A549 (cell line): ENCODE data around the gene PRRX1. TPM values are rescaled to one million over a fixed set of nuclear protein-coding genes. Genes with fewer than 3 reads are reported as not detected.

ENCODE experiments used
- ATAC-seq, 2 experiments: fragments of 200-7000 bp in 1 of 2; fragments of >200 bp in 1 of 2; cut with Nextera tagmentation in 1 of 2; cut with Tn5 transposase in 1 of 2; 3 replicates each; pipeline versions ENCODE4 v1.8.0 to v1.9.1; 2018 to 2020; ENCODE audit warnings: mild to moderate bottlenecking in 1 of 2, moderate library complexity in 1 of 2
- CTCF ChIA-PET: fragments of 300-600 bp; sonication (Branson Sonifier 250); formaldehyde crosslinking; extraction: SDS; loops from one replicate; lab custom pipeline; 2021; ENCODE audit warnings: antibody characterized with exemption, inconsistent platforms; lab: Yijun Ruan, JAX
- POLR2A ChIA-PET: fragments of 350-600 bp; formaldehyde crosslinking; extraction: SDS; loops from one replicate; lab custom pipeline; 2021; ENCODE audit warnings: antibody characterized with exemption, inconsistent platforms; lab: Yijun Ruan, JAX
- DNase-seq, 2 experiments: peaks; one replicate each; pipeline versions ENCODE4 v3.0.0 to v3.0.0-alpha.2; 2011 to 2016; ENCODE audit warnings: low read depth in 1 of 2, low spot score in 1 of 2
- FAIRE-seq: peaks from 2 replicates; lab custom pipeline; 2011; peaks lifted over from hg19 to GRCh38; lab: Jason Lieb, UNC
- H3K27ac ChIP-seq, 2 experiments: fragments of >200 bp; sonication (Bioruptor Twin); formaldehyde crosslinking; 3 replicates each; pipeline ENCODE4 v1.5.1; 2016 to 2017
- H3K4me1 ChIP-seq: fragments of >200 bp; sonication (Bioruptor Twin); formaldehyde crosslinking; 3 replicates; pipeline ENCODE4 v1.6.1; 2016
- H3K4me2 ChIP-seq: fragments of >200 bp; sonication (Bioruptor Twin); formaldehyde crosslinking; 3 replicates; pipeline ENCODE4 v1.6.1; 2016
- H3K4me3 ChIP-seq: fragments of >200 bp; sonication (Bioruptor Twin); formaldehyde crosslinking; 3 replicates; pipeline ENCODE4 v1.5.1; 2016
- H3K9me3 ChIP-seq: fragments of >200 bp; sonication (Bioruptor Twin); formaldehyde crosslinking; 3 replicates; pipeline ENCODE4 v1.6.1; 2016
- CBX2 ChIP-seq: fragments of 200-600 bp; sonication (generic); IDR thresholded peaks from 2 replicates; pipeline ENCODE4 v1.6.1; 2016; ENCODE audit warnings: low read depth, mild to moderate bottlenecking, borderline replicate concordance
- CBX8 ChIP-seq: fragments of 200-600 bp; sonication (generic); IDR thresholded peaks from 2 replicates; pipeline ENCODE4 v1.6.1; 2016
- CEBPB ChIP-seq, 2 experiments: fragments of >200 bp in 1 of 2; sonication (Bioruptor Twin) in 1 of 2; formaldehyde crosslinking in 1 of 2; IDR thresholded peaks; 2 replicates each; pipeline ENCODE4 v1.6.1; 2012 to 2016
- CHD4 ChIP-seq: fragments of 200-600 bp; sonication (generic); IDR thresholded peaks from 2 replicates; pipeline ENCODE4 v1.6.1; 2016; ENCODE audit warnings: antibody characterized with exemption, mild to moderate bottlenecking, borderline replicate concordance
- E2F6 ChIP-seq: IDR thresholded peaks from 2 replicates; pipeline ENCODE4 v1.6.1; 2012; ENCODE audit warnings: low read depth, borderline replicate concordance
- EHF ChIP-seq: fragments of 250-450 bp; sonication (Bioruptor Pico); IDR thresholded peaks from 2 replicates; pipeline ENCODE4 v1.5.0; 2020; ENCODE audit warnings: mild to moderate bottlenecking
- EHMT2 ChIP-seq: fragments of 200-600 bp; sonication (generic); IDR thresholded peaks from 2 replicates; pipeline ENCODE4 v1.6.1; 2016; ENCODE audit warnings: antibody characterized with exemption, low read depth, mild to moderate bottlenecking, moderate library complexity
- EP300 ChIP-seq, 2 experiments: fragments of >200 bp; sonication (Bioruptor Twin); formaldehyde crosslinking; IDR thresholded peaks; 2 replicates in 1 of 2; 3 replicates in 1 of 2; pipeline ENCODE4 v1.6.1; 2016 to 2017
- FOSB ChIP-seq: fragments of 250-450 bp; sonication (Bioruptor Pico); IDR thresholded peaks from 2 replicates; pipeline ENCODE4 v1.5.0; 2020; ENCODE audit warnings: mild to moderate bottlenecking, moderate library complexity
- FOSL2 ChIP-seq, 2 experiments: fragments of 450-650 bp in 1 of 2; fragments of >200 bp in 1 of 2; sonication (Bioruptor Twin) in 1 of 2; formaldehyde crosslinking; IDR thresholded peaks; 2 replicates each; pipeline versions ENCODE4 v1.5.0 to v1.6.1; 2016 to 2020; ENCODE audit warnings: mild to moderate bottlenecking in 1 of 2, moderate library complexity in 1 of 2
- HOXB5 ChIP-seq: fragments of 250-450 bp; sonication (Bioruptor Pico); IDR thresholded peaks from 2 replicates; pipeline ENCODE4 v1.5.0; 2020; ENCODE audit warnings: mild to moderate bottlenecking, moderate library complexity
- JUN ChIP-seq, 2 experiments: fragments of >200 bp; sonication (Bioruptor Twin); formaldehyde crosslinking; IDR thresholded peaks; 2 replicates in 1 of 2; 3 replicates in 1 of 2; pipeline ENCODE4 v1.6.1; 2016 to 2017
- KDM5A ChIP-seq: fragments of 200-600 bp; sonication (generic); IDR thresholded peaks from 2 replicates; pipeline ENCODE4 v1.6.1; 2016; ENCODE audit warnings: antibody characterized with exemption, mild to moderate bottlenecking
- MAZ ChIP-seq: fragments of 150-350 bp; IDR thresholded peaks from 2 replicates; pipeline ENCODE4 v1.6.1; 2014; ENCODE audit warnings: antibody characterized with exemption, low read depth, low read length, borderline replicate concordance
- NFE2L2 ChIP-seq: fragments of 150-350 bp; conservative IDR thresholded peaks from 2 replicates; pipeline ENCODE4 v1.6.1; 2014; ENCODE audit warnings: low read length
- NPAS2 ChIP-seq: fragments of 250-450 bp; sonication (Bioruptor Pico); IDR thresholded peaks from 2 replicates; pipeline ENCODE4 v1.8.0; 2022; ENCODE audit warnings: mild to moderate bottlenecking, moderate library complexity, borderline replicate concordance
- NR3C1 ChIP-seq: fragments of >200 bp; sonication (Bioruptor Twin); formaldehyde crosslinking; IDR thresholded peaks from 3 replicates; pipeline ENCODE4 v1.6.1; 2017
- RARB ChIP-seq: fragments of 250-450 bp; sonication (Bioruptor Pico); IDR thresholded peaks from 2 replicates; pipeline ENCODE4 v1.8.0; 2021; ENCODE audit warnings: mild to moderate bottlenecking, moderate library complexity
- RFX5 ChIP-seq: fragments of 450-650 bp; IDR thresholded peaks from 2 replicates; pipeline ENCODE4 v1.7.1; 2014; ENCODE audit warnings: antibody characterized with exemption, mild to moderate bottlenecking, moderate library complexity
- SMC3 ChIP-seq: fragments of >200 bp; sonication (Bioruptor Twin); formaldehyde crosslinking; IDR thresholded peaks from 3 replicates; pipeline ENCODE4 v1.6.1; 2018; ENCODE audit warnings: inconsistent platforms
- ZFP36 ChIP-seq: fragments of 450-650 bp; IDR thresholded peaks from 2 replicates; pipeline ENCODE4 v1.6.1; 2014; ENCODE audit warnings: borderline replicate concordance; ENCODE audit not compliant: partially characterized antibody
- ZSCAN20 ChIP-seq: fragments of 250-450 bp; sonication (Bioruptor Pico); IDR thresholded peaks from 2 replicates; pipeline ENCODE4 v1.8.0; 2022; ENCODE audit warnings: mild to moderate bottlenecking, moderate library complexity
- WGBS: methylation state at CpG from one replicate; pipeline ENCODE4 v1.1.6; 2017; ENCODE audit errors: missing lambda C conversion rate; 5-methylcytosine and 5-hydroxymethylcytosine counted together
- polyA plus RNA-seq, 4 experiments: library from polyadenylated mRNA; depleted of rRNA in 3 of 4; stranded (reverse); fragments of >200 nt; fragmentation: RNase III in 1 of 4; extraction: RNeasy Plus Mini Kit Qiagen cat#74134 plus additional on column Dnase treatment in 1 of 4; gene quantifications; 2 replicates in 3 of 4; 3 replicates in 1 of 4; pipeline ENCODE4 v1.2.3, GENCODE V29; 2011 to 2017
- TF ChIP-seq, protein P1 (sequence below): fragments of 200-600 bp; sonication (generic); IDR thresholded peaks from 2 replicates; pipeline ENCODE4 v1.6.1; 2016; ENCODE audit warnings: antibody characterized with exemption, mild to moderate bottlenecking, moderate library complexity
- TF ChIP-seq, protein P2 (sequence below): fragments of 450-650 bp; IDR thresholded peaks from 2 replicates; pipeline ENCODE4 v1.6.1; 2014; ENCODE audit warnings: antibody characterized with exemption
- TF ChIP-seq, protein P3 (sequence below): fragments of >200 bp; sonication (Bioruptor Twin); formaldehyde crosslinking; IDR thresholded peaks from 3 replicates; pipeline ENCODE4 v1.6.1; 2016
- TF ChIP-seq, protein P4 (sequence below): fragments of 250-450 bp; sonication (Bioruptor Pico); IDR thresholded peaks from 2 replicates; pipeline ENCODE4 v1.5.0; 2021; ENCODE audit warnings: mild to moderate bottlenecking, moderate library complexity, borderline replicate concordance

The PRRX1 gene
- polyA plus RNA-seq, 2 of the 4 experiments (the other 2 are of a cell fraction), result 0.14 TPM; not detected in 1

- ChIA-PET CTCF (interaction anchor here (4.2 kb wide), 1 partner anchor 24 kb away, joined by 19 read pairs; no protein-coding TSS in a partner anchor), POLR2A (no interaction called here)
- no peak for FAIRE-seq
- ATAC-seq, result no peak
- H3K4me3 ChIP-seq, result no peak overlapping the region
- no peaks in the 10 kb centered on the region; the same call in 2 of the 3 replicates for H3K9me3 ChIP-seq
- H3K4me1 ChIP-seq, result no peaks in the 10 kb centered on the region
- no peak overlapping the region for H3K4me2 ChIP-seq
- WGBS, result 40% methylated on average over 5 of the region's 5 CpGs
- no peak overlapping the region for H3K27ac ChIP-seq
- TF ChIP-seq FOSL2 (IDR thresholded peaks at IDR 0.05), result no peak
- no peak for TF ChIP-seq FOSL2 (CRISPR knock-in tag; IDR thresholded peaks at IDR 0.05)
- TF ChIP-seq FOSB, result no peak
- no peak for TF ChIP-seq NR3C1
- TF ChIP-seq, protein P1, sequence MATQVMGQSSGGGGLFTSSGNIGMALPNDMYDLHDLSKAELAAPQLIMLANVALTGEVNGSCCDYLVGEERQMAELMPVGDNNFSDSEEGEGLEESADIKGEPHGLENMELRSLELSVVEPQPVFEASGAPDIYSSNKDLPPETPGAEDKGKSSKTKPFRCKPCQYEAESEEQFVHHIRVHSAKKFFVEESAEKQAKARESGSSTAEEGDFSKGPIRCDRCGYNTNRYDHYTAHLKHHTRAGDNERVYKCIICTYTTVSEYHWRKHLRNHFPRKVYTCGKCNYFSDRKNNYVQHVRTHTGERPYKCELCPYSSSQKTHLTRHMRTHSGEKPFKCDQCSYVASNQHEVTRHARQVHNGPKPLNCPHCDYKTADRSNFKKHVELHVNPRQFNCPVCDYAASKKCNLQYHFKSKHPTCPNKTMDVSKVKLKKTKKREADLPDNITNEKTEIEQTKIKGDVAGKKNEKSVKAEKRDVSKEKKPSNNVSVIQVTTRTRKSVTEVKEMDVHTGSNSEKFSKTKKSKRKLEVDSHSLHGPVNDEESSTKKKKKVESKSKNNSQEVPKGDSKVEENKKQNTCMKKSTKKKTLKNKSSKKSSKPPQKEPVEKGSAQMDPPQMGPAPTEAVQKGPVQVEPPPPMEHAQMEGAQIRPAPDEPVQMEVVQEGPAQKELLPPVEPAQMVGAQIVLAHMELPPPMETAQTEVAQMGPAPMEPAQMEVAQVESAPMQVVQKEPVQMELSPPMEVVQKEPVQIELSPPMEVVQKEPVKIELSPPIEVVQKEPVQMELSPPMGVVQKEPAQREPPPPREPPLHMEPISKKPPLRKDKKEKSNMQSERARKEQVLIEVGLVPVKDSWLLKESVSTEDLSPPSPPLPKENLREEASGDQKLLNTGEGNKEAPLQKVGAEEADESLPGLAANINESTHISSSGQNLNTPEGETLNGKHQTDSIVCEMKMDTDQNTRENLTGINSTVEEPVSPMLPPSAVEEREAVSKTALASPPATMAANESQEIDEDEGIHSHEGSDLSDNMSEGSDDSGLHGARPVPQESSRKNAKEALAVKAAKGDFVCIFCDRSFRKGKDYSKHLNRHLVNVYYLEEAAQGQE, result no peak
- no peak for TF ChIP-seq KDM5A
- TF ChIP-seq EHF (CRISPR knock-in tag), result no peak
- no peak for TF ChIP-seq NPAS2
- TF ChIP-seq ZSCAN20 (CRISPR knock-in tag), result no peak
- TF ChIP-seq E2F6, result no peak
- TF ChIP-seq, all 56 proteins: peak for 0
- DNase-seq, result no peak
These were observed 50.2 kb downstream of the PRRX1 start for GRCh38 chr1:170714163-170714562.

GRCh38 chr1:170714938-170715337, 51.0 kb downstream of the PRRX1 start:
- no peaks in the 10 kb centered on the region; the same call in 2 of the 3 replicates for H3K9me3 ChIP-seq
- POLR2A ChIA-PET, result no interaction called here
- H3K4me2 ChIP-seq, result no peak overlapping the region
- no peak overlapping the region for H3K27ac ChIP-seq
- no peak for FAIRE-seq
- H3K4me1 ChIP-seq, result no peaks in the 10 kb centered on the region
- no peak for DNase-seq
- H3K4me3 ChIP-seq, result no peak overlapping the region
- TF ChIP-seq MAZ, result no peak
- TF ChIP-seq EP300 (IDR thresholded peaks at IDR 0.05), result no peak
- TF ChIP-seq, protein P2, sequence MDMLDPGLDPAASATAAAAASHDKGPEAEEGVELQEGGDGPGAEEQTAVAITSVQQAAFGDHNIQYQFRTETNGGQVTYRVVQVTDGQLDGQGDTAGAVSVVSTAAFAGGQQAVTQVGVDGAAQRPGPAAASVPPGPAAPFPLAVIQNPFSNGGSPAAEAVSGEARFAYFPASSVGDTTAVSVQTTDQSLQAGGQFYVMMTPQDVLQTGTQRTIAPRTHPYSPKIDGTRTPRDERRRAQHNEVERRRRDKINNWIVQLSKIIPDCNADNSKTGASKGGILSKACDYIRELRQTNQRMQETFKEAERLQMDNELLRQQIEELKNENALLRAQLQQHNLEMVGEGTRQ, result no peak
- no peak for TF ChIP-seq RFX5
- no peak for TF ChIP-seq EHF (CRISPR knock-in tag)
- TF ChIP-seq CBX2, result no peak
- no peak for TF ChIP-seq HOXB5
- TF ChIP-seq JUN (IDR thresholded peaks at IDR 0.05), result no peak
- no peak for TF ChIP-seq SMC3
- no peak for TF ChIP-seq ZSCAN20 (CRISPR knock-in tag)
- TF ChIP-seq, protein P3, sequence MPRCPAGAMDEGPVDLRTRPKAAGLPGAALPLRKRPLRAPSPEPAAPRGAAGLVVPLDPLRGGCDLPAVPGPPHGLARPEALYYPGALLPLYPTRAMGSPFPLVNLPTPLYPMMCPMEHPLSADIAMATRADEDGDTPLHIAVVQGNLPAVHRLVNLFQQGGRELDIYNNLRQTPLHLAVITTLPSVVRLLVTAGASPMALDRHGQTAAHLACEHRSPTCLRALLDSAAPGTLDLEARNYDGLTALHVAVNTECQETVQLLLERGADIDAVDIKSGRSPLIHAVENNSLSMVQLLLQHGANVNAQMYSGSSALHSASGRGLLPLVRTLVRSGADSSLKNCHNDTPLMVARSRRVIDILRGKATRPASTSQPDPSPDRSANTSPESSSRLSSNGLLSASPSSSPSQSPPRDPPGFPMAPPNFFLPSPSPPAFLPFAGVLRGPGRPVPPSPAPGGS, result no peak
- no peak for TF ChIP-seq NR3C1
- no peak for TF ChIP-seq EHMT2
- no peak for TF ChIP-seq NFE2L2
- TF ChIP-seq RARB, result no peak
- TF ChIP-seq, protein P4, sequence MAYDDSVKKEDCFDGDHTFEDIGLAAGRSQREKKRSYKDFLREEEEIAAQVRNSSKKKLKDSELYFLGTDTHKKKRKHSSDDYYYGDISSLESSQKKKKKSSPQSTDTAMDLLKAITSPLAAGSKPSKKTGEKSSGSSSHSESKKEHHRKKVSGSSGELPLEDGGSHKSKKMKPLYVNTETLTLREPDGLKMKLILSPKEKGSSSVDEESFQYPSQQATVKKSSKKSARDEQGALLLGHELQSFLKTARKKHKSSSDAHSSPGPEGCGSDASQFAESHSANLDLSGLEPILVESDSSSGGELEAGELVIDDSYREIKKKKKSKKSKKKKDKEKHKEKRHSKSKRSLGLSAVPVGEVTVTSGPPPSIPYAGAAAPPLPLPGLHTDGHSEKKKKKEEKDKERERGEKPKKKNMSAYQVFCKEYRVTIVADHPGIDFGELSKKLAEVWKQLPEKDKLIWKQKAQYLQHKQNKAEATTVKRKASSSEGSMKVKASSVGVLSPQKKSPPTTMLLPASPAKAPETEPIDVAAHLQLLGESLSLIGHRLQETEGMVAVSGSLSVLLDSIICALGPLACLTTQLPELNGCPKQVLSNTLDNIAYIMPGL (CRISPR knock-in tag), result no peak
- no peak for TF ChIP-seq ZFP36
- no peak for TF ChIP-seq CBX8
- TF ChIP-seq CHD4, result no peak
- no peak for TF ChIP-seq CEBPB (IDR thresholded peaks at IDR 0.05)
- TF ChIP-seq, all 56 proteins: peak for 0
- CTCF ChIA-PET, result no interaction called here
- no peak for ATAC-seq
- 9% methylated on average over 1 of the region's 1 CpG for WGBS
